Brain microvascular endothelial cell (primary cell): ENCODE data around the gene PWWP2B.

Experiments
- DNase-seq: peaks from one replicate; pipeline ENCODE4 v3.0.0-alpha.2; 2020
- H3K27ac ChIP-seq: fragments of 250-450 bp; sonication (Bioruptor Pico); 2 replicates; pipeline ENCODE4 v1.5.1; 2020; ENCODE audit warnings: mild to moderate bottlenecking, moderate library complexity
- H3K27me3 ChIP-seq: fragments of 250-450 bp; sonication (Bioruptor Pico); replicated peaks from 2 replicates; pipeline ENCODE4 v1.5.1; 2020; ENCODE audit warnings: mild to moderate bottlenecking
- H3K36me3 ChIP-seq: fragments of 250-450 bp; sonication (Bioruptor Pico); replicated peaks from 2 replicates; pipeline ENCODE4 v1.5.1; 2020; ENCODE audit warnings: mild to moderate bottlenecking
- H3K4me3 ChIP-seq: 2 replicates; pipeline ENCODE4 v1.5.1; 2011; ENCODE audit warnings: low read depth, mild to moderate bottlenecking, control low read depth, low read length, moderate library complexity
- CTCF ChIP-seq: IDR thresholded peaks from 2 replicates; pipeline ENCODE4 v1.5.1; 2011; ENCODE audit warnings: low read depth, mild to moderate bottlenecking, moderate library complexity, low read length, control low read depth, inconsistent platforms; ENCODE audit errors: missing control alignments
- in situ Hi-C: cut with HindIII; loops from 2 replicates; pipeline ENCODE4 v1.10.0; 2017; ENCODE audit warnings: low sequenced_read_pairs, low pct_ligation_motif_present

Gene PWWP2B

DNA sequence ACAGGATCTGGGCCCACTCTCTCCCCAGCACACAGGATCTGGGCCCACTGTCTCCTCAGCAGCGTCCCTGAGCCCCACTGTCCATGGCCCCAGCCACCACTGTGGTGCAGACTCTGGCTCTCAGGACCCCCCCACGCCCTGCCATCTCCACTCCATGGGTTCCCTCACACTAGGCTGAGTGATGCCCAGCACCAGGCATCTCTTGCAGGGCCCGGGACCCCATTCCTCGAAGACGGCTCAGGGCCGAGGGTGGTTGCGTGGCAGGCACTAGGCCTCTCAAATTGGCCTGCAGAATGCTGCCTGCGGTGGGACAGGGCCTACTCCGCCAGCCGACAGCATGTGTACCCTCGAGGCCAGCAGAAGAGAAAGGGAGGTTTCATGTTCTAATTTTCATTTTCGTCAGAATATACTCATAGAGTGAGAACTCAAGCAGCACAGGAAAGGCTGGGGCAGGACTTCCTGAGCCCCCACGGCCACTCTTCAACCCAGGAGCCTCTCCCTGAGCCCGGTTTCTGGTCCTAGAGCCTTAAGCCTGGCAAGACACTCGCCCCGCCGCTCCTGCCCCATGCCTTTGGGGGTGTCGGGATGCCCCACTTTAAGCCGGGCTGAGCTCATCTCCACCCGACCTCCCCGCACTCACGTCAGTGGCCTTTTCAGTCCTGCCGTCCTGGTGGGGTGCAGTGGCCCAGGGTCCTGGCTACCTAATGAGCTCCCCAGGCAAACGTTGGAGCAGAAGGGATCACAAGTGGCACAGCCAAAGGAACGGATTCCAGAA lies 44.0 kb downstream of the PWWP2B start:
- H3K4me3 ChIP-seq: no peak overlapping the region
- no peaks in the 10 kb centered on the region for H3K36me3 ChIP-seq
- DNase-seq: no peak
- in situ Hi-C loops: no loop called here
- TF ChIP-seq CTCF: no peak
- no peaks in the 10 kb centered on the region for H3K27me3 ChIP-seq
- no peak overlapping the region for H3K27ac ChIP-seq

DNA sequence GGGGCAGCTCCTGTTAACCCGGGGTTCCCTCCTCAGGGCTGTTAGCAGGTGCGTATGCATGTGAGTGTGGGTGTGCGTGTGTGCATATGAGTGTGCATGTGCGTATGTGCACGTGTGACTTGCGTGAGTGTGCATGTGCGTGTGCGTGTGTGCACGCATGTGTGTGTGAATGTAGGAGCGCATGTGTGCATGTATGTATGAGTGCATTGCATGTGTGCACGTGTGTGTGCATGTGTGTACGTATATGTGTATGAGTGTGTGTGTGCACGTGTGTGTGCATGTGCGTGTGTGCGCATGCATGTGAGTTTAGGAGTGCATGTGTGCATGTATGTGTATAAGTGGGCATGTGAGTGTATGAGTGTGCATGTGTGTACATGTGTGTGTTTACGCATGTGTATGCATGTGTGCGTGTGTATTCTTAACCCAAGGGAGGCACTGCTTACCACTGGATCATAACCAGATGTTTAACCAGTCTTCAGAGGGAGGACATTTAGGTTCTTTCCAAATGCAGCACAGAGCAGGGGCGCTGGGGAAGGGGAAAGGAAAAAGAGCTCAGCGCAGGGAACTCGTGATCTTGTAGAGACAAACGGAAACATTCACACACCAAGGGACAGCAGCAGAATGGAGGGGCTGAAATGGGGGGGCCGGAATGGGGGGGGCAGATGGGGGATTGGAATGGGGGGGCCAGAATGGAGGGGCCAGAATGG lies 45.0 kb downstream of the PWWP2B start:
- Histone ChIP-seq H3K27me3 (no peaks in the 10 kb centered on the region), H3K27ac (no peak overlapping the region), H3K36me3 (no peaks in the 10 kb centered on the region), H3K4me3 (no peak overlapping the region)
- no peak for TF ChIP-seq CTCF
- in situ Hi-C loops: no loop called here
- DNase-seq: no peak

GRCh38 chr10:132442636-132443035 lies 45.6 kb downstream of the PWWP2B start:
- in situ Hi-C loops: no loop called here
- no peak for TF ChIP-seq CTCF
- no peak for DNase-seq
- Histone ChIP-seq H3K4me3 (no peak overlapping the region), H3K36me3 (no peaks in the 10 kb centered on the region), H3K27ac (no peak overlapping the region), H3K27me3 (no peaks in the 10 kb centered on the region)

DNA sequence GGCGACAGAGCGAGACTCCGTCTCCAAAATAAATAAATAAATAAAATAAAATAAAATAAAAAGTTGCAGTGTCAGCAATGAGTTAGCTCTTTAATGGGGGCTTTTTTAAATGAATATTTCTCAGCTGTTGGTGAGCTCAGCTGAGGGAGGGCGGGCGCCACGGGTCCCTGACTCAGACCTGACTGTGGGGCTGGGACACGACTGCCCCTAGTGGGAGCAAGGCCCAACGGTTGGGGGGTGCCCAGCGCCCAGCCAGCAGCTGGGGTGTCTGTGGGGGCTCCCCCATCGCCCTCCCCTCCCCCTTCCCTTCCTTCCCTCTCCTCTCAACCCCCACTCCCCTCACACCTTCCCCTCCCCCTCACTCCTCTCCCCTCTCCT lies 46.6 kb downstream of the PWWP2B start:
- no peaks in the 10 kb centered on the region for H3K36me3 ChIP-seq
- DNase-seq: peak; percentile 38
- in situ Hi-C loops: no loop called here
- no peak overlapping the region for H3K4me3 ChIP-seq
- peak; percentile 84 for TF ChIP-seq CTCF
- no peaks in the 10 kb centered on the region for H3K27me3 ChIP-seq
- H3K27ac ChIP-seq: no peak overlapping the region

DNA sequence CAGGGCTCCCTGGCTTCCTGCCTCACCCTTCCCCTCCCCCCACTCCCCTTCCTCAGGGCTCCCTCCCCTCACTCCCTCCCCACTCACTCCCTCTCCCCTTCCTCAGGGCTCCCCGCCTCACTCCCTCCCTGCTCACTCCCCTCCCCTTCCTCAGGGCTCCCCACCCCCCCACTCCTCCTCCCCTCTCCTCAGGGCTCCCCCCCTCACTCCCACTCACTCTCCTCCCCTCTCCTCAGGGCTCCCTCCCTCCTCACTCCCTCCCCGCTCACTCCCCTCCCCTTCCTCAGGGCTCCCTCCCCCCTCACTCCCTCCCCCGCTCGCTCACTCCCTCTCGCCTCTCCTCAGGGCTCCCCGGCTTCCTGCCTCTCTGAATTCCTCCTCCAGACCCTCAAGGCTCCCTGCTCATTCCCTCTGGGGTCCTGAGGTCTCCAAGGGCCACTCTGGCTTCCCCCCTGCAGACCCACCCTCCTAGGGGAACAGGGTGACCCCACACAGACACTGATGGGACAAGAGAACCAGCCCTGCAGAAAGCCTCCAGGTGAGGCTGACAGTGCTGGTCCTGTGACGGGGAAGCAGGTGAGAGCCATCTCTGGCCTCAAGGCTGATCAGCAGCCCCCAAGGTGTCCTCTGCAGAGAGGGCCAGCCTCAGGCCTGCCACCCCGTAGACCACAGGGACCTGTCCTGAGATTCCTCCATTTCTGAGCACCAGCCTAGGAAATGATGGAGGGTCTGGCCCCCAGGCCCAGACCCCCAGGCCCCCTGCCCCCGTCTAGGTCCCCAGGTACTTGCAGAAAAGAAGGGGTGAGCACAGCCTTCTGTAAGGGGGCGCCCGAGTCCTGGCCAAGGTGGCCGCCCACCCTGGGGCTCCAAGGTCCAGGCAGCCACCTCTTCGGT lies 47.2 kb downstream of the PWWP2B start:
- in situ Hi-C loops: no loop called here
- TF ChIP-seq CTCF: no peak
- no peaks in the 10 kb centered on the region for H3K27me3 ChIP-seq
- H3K27ac ChIP-seq: no peak overlapping the region
- no peaks in the 10 kb centered on the region for H3K36me3 ChIP-seq
- no peak for DNase-seq
- H3K4me3 ChIP-seq: no peak overlapping the region
